Mucosa of stomach (tissue), 1 donor: ENCODE data around the gene KCND1.

Experiments used
- H3K27me3 ChIP-seq: one replicate; pipeline ENCODE4 v1.7.0; 2013; ENCODE audit warnings: mild to moderate bottlenecking, low read length; ENCODE audit not compliant: control insufficient read depth, insufficient read depth
- H3K36me3 ChIP-seq: one replicate; pipeline ENCODE4 v1.7.0; 2013; ENCODE audit warnings: low read length; ENCODE audit not compliant: control insufficient read depth, insufficient read depth
- H3K4me1 ChIP-seq: one replicate; pipeline ENCODE4 v1.7.0; 2013; ENCODE audit warnings: mild to moderate bottlenecking, low read length; ENCODE audit not compliant: control insufficient read depth, insufficient read depth
- H3K4me3 ChIP-seq: one replicate; pipeline ENCODE4 v1.7.0; 2013; ENCODE audit warnings: low read length
- H3K9ac ChIP-seq: one replicate; pipeline ENCODE4 v1.7.0; 2013; ENCODE audit warnings: mild to moderate bottlenecking, low read length, moderate library complexity
- H3K9me3 ChIP-seq: one replicate; pipeline ENCODE4 v1.7.0; 2013; ENCODE audit warnings: mild to moderate bottlenecking, low read length, moderate library complexity; ENCODE audit not compliant: control insufficient read depth
- donor health status: Pancreatic carcinoma.

Gene KCND1

GRCh38 chrX:48971249-48972219, at the start of gene KCND1:
Gene KCND1 (minus strand): TSS chrX:48971844. CDS start chrX:48970271, 1,573 bp downstream.
- Histone ChIP-seq H3K27me3 (no peaks in the 10 kb centered on the region), H3K4me1 (peaks cover 7% of the 10 kb centered on the region), H3K9ac (peak within 1 kb of the TSS; percentile 53), H3K9me3 (no peaks in the 10 kb centered on the region), H3K36me3 (no peaks in the 10 kb centered on the region), H3K4me3 (no peak within 1 kb of the TSS)

- Histone ChIP-seq H3K27me3 (no peaks in the 10 kb centered on the region), H3K4me3 (no peak overlapping the region)
Observed at GRCh38 chrX:49019599-49020249, 48.1 kb upstream of the KCND1 start.

GRCh38 chrX:49019050-49019449, 47.4 kb upstream of the KCND1 start:
- Histone ChIP-seq H3K4me3 (no peak overlapping the region), H3K36me3 (no peaks in the 10 kb centered on the region), H3K4me1 (no peaks in the 10 kb centered on the region), H3K27me3 (no peaks in the 10 kb centered on the region), H3K9ac (no peak overlapping the region), H3K9me3 (no peaks in the 10 kb centered on the region)

More at GRCh38 chrX:49019599-49020249, 48.1 kb upstream of the KCND1 start:
- Histone ChIP-seq H3K36me3 (no peaks in the 10 kb centered on the region), H3K9ac (no peak overlapping the region), H3K4me1 (no peaks in the 10 kb centered on the region), H3K9me3 (no peaks in the 10 kb centered on the region)

DNA sequence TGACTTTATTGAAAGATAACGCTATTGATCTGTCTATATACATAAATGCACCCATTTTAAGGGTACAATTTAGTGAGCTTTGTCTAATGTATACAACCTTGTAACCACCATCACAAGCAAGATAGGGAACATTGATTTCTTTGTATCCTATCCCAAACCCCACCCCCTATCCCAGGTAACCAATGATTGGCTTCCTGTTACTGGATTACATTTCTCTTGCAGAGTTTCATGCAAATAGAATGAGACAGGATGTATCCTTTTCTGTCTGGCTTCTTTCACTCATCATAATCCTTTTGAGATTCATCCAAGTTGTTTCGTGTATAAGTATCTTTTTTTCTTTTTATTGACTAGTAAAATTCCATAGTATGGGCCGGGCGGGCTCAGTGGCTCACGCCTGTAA, 32.1 kb upstream of the KCND1 start:
- H3K9ac ChIP-seq = no peak overlapping the region
- no peaks in the 10 kb centered on the region for H3K4me1 ChIP-seq
- H3K27me3 ChIP-seq = no peaks in the 10 kb centered on the region
- no peaks in the 10 kb centered on the region for H3K36me3 ChIP-seq
- H3K4me3 ChIP-seq = no peak overlapping the region
- H3K9me3 ChIP-seq = no peaks in the 10 kb centered on the region

DNA sequence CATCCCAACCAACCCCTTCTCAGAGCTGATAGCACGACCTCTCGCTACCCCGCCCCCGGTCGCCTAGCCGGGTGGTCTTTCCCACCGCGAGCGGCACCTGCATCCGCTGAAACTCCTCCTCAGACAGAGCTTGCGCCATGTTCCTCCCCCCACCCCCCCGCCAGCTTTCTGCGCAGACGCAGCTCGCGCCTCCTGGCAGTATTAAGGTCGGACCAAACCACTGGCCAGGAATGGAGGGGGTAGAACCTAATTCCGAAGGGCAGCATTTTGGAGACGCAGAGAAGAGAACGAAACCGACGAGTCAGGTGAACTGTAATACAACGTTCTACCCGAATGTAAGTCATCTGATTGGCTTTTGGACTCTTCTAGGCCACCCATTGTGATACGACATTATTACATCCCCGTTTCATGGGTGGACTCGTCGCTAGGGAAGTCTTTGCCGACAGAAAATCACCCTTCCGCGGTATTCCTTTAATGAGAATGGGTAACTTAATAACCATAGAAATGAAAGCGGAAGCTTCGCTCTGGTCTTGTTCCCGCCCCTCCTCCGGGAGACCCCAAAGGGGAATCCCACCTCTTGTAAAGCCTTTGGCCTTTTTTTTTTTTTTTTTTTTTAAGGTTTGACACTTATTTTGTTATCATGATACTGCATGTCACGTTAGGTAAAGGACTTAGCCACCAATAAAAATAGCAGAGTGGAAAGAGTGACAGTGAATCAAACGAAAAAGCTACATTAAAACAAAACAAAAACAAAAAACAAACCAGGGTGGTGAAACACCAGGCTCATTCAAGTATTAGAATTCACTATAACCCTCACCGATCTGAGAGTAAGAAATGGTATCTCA, 30.7 kb upstream of the KCND1 start, which contains the start of gene GRIPAP1:
TSS of gene GRIPAP1 (minus strand) at position 174 of the 845 bp plus-strand sequence. CDS start at position 139, 35 bp downstream.
- Histone ChIP-seq H3K36me3 (no peaks in the 10 kb centered on the region), H3K9ac (peak within 1 kb of the TSS; percentile 73), H3K4me3 (peak within 1 kb of the TSS; percentile 63), H3K9me3 (no peaks in the 10 kb centered on the region), H3K27me3 (no peaks in the 10 kb centered on the region), H3K4me1 (no peaks in the 10 kb centered on the region)

- Histone ChIP-seq H3K9ac (peak overlapping the region; percentile 73), H3K4me3 (peak overlapping the region; percentile 63), H3K27me3 (no peaks in the 10 kb centered on the region), H3K4me1 (no peaks in the 10 kb centered on the region), H3K9me3 (no peaks in the 10 kb centered on the region), H3K36me3 (no peaks in the 10 kb centered on the region)
Observed at GRCh38 chrX:49001521-49002090, 30.0 kb upstream of the KCND1 start.

DNA sequence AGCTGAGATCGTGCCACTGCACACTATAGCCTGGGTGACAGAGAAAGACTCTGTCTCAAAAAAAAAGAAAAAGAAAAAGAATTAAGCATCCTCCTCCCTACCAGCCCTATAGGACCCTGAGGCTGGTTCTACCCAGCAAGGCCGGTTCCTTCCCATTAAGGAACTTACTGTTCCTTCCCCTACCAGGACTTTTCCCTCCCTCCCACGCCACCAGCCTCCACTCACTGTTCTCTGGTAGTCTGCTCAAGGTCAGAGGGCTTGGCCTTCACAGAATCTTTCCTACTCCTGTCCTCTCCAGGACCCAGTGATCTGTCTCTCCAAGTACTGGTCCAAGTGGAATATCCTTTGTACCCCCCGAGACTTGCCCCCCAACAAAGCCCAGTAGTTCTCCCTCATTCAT, 29.0 kb upstream of the KCND1 start:
- Histone ChIP-seq H3K9me3 (no peaks in the 10 kb centered on the region), H3K9ac (no peak overlapping the region), H3K4me1 (no peaks in the 10 kb centered on the region), H3K36me3 (no peaks in the 10 kb centered on the region), H3K27me3 (no peaks in the 10 kb centered on the region), H3K4me3 (no peak overlapping the region)

DNA sequence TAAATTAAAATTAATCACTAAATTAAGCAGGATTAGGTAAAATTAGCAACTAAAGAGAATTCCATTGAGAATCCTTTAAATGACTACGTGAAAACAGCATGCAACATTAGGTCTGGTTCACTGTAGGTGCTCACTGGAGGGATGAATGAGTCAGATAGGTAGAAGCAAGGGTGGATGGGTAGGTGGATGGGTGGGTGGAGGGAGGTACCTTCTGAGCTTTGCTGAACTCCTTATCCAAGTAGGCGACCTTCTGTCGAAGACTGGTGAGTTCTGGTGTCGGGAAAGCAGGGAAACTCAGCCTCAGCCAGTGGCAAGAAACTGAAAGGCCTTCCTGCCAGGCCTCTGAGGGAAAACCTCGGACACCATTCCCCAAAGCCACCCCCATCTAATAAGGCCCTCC, 27.4 kb upstream of the KCND1 start:
- no peak overlapping the region for H3K4me3 ChIP-seq
- H3K9me3 ChIP-seq = no peaks in the 10 kb centered on the region
- H3K27me3 ChIP-seq = no peaks in the 10 kb centered on the region
- no peaks in the 10 kb centered on the region for H3K36me3 ChIP-seq
- H3K4me1 ChIP-seq = no peaks in the 10 kb centered on the region
- no peak overlapping the region for H3K9ac ChIP-seq

- Histone ChIP-seq H3K4me3 (no peak overlapping the region), H3K36me3 (no peaks in the 10 kb centered on the region), H3K9me3 (no peaks in the 10 kb centered on the region), H3K9ac (no peak overlapping the region), H3K4me1 (no peaks in the 10 kb centered on the region), H3K27me3 (no peaks in the 10 kb centered on the region)
Observed at GRCh38 chrX:48998391-48998790, 26.7 kb upstream of the KCND1 start.

DNA sequence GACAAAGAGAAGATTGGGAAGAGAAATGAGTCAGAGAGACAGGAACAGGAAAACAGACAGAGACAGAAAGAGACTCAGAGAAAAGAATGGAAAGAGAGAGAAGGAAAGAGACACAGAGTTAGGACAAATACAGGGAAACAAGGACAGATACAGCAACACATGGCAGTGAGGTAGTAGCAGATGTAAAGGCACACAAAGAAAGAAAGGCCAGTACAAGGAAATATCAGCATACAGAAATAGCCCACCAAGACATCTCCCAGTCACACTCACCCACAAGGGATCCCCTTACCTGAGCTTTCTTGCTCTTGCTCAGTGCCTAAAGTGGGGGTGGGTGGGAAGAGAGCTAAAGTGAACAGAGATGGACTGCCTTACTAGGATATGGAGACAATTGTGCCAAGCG, 26.2 kb upstream of the KCND1 start:
- Histone ChIP-seq H3K36me3 (no peaks in the 10 kb centered on the region), H3K9me3 (no peaks in the 10 kb centered on the region), H3K27me3 (no peaks in the 10 kb centered on the region), H3K4me3 (no peak overlapping the region), H3K4me1 (no peaks in the 10 kb centered on the region), H3K9ac (no peak overlapping the region)

GRCh38 chrX:48997455-48997854, 25.8 kb upstream of the KCND1 start:
- H3K36me3 ChIP-seq = no peaks in the 10 kb centered on the region
- no peaks in the 10 kb centered on the region for H3K27me3 ChIP-seq
- no peak overlapping the region for H3K4me3 ChIP-seq
- no peaks in the 10 kb centered on the region for H3K9me3 ChIP-seq
- no peaks in the 10 kb centered on the region for H3K4me1 ChIP-seq
- no peak overlapping the region for H3K9ac ChIP-seq
